Loucy (cell line): Measurements from ENCODE around the gene OLFM1.

Experiments used
- CTCF ChIP-seq: fragments of 200-600 bp; sonication (generic); conservative IDR thresholded peaks from 2 replicates; pipeline ENCODE4 v1.5.1; 2014; ENCODE audit warnings: mild to moderate bottlenecking, antibody characterized with exemption, low read length
- EZH2phosphoT487 ChIP-seq: fragments of 200-600 bp; IDR thresholded peaks from 2 replicates; pipeline ENCODE4 v1.6.1; 2018; ENCODE audit warnings: antibody characterized with exemption, mild to moderate bottlenecking, moderate library complexity, borderline replicate concordance

GRCh38 chr9:135066291-135066690, 21.2 kb upstream of the OLFM1 start:
- TF ChIP-seq CTCF (no peak), EZH2phosphoT487 (no peak)
